Iris pigment epithelial cell (primary cell): ENCODE measurements around the gene INHBB.
"Not testable (repeated sequence)": the region's sequence is repeated elsewhere in the genome, so short reads cannot be mapped to it uniquely, and the experiment has no call there.

Source experiments
- DNase-seq: peaks from one replicate; pipeline ENCODE4 v3.0.0-alpha.2; 2011; ENCODE audit warnings: low read depth

The INHBB gene

DNA sequence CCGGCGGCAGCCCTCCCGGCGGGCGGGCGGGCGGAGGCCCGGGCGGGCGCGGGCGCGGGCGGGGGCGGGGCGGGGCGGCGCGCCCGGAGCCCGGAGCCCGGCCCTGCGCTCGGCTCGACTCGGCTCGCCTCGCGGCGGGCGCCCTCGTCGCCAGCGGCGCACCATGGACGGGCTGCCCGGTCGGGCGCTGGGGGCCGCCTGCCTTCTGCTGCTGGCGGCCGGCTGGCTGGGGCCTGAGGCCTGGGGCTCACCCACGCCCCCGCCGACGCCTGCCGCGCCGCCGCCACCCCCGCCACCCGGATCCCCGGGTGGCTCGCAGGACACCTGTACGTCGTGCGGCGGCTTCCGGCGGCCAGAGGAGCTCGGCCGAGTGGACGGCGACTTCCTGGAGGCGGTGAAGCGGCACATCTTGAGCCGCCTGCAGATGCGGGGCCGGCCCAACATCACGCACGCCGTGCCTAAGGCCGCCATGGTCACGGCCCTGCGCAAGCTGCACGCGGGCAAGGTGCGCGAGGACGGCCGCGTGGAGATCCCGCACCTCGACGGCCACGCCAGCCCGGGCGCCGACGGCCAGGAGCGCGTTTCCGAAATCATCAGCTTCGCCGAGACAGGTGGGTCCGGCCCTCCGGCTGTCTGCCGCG lies at the start of gene INHBB:
Gene INHBB (plus strand): TSS at position 111 of the 641 bp plus-strand sequence. CDS start 53 bp downstream, at position 164.
- no peak for DNase-seq

DNA sequence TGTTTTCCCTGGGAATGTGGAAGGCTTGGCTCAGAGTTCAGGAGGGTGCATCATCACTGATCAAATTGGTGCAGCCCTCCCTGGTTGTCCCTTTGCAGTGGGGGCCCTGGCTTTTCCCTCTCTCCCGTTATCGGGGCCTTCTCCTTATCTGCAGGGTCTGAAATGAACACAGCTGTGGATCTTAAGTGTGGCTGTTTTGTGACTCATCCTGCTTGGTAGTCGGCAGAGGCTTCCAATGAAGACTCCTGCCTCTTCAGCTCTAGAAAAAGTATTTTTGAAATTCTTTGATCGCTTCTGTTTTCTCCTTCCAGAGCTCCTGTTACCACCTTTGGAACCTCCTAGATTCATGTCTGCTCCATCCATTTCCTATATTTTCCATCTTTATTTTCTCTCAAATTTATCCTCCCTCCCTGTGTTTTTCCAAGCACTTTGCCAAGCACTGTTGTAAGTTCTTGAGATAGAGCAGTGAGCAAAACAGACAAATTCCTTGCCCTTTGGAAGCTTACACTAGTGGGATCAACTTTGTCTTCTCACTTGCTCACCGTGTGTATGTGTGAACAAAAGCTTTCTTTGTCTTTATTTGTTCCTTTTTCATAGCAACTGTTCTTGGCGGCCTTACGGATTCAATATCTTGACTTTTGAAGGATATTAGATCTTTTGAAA lies 47.6 kb upstream of the INHBB start:
- DNase-seq: peak; percentile 81

GRCh38 chr2:120299004-120299403 lies 46.9 kb upstream of the INHBB start:
- DNase-seq: no peak

DNA sequence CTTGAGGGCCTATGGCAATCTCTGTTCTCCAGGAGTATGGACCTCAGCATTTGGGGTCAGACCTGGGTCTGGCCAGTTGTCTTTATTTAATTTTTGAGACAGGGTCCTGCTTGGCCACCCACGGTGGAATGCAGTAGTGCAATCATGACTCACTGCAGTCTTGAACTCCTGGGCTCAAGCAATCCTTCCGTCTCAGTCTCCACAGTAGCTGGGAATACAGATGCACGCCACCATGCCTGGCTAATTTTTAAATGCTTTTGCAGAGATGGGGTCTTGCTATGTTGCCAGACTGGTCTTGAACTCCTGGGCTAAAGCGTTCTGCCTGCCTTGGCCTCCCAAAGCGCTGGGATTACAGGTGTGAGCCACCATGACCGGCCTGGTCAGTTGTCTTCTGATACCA lies 46.4 kb upstream of the INHBB start:
- DNase-seq: peak; percentile 59

DNA sequence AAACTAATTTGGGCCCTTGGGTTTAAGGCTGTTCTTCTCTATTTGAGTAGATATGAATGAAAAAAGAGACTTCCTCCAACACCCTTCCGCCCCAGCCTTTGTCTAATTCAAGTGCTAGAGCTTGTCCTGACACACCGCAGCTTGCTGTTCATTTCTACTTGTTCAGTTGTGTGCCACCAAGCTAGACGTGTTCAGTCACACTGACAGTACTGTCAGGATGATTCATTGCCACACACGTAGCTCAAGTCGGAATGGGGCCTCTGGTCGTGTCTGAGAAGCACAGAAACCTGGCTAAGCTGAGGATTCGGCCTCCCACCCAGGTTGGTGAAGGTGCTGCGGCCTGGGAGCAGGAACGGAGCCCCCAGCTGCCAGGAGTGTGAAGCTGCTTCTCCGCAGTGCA lies 45.6 kb upstream of the INHBB start:
- no peak for DNase-seq

DNA sequence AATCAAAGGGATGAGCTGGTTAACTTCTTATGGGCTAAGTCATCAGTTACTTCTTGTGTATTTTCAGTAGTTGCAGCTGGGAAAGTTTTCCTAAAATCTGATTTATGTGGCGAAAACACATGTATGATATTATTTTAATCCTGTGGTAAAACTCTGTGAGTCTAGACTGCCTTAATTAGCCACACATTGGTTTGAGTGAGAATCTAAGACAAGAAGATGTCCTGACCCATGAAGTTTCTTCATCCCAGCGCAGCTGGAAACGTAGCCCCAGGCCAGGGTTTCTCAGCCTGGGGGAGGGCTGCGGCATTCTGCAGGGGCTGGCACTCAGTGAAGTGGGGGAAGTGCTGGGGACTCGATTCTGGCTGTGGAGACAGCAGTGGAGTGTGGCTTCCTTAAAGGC lies 44.7 kb upstream of the INHBB start:
- DNase-seq: no peak

DNA sequence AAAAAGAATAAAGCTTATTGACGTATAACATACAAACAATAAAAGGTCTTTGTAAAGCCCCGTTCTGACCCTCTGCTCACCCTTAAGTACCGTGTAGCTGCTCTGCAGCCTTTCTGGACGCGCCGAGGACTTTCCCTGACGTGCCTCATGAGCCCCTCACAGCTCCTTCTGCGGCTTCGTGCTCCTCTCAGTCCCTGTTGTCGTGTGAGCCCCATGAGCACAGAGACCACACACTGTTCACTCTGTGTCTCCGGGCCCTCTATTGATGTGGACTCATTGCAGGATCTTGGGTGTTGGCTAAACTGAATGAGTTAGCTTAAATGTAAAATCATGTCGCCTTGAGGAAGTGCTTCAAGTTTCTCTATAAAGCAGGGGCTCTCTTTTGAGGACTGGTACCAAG lies 43.6 kb upstream of the INHBB start:
- no peak for DNase-seq

- no peak for DNase-seq
Measured at GRCh38 chr2:120303177-120303576, 42.8 kb upstream of the INHBB start.

GRCh38 chr2:120305296-120305695 lies 40.6 kb upstream of the INHBB start:
- DNase-seq: no peak

- DNase-seq: no peak
Measured at GRCh38 chr2:120305937-120306490, 39.9 kb upstream of the INHBB start.

DNA sequence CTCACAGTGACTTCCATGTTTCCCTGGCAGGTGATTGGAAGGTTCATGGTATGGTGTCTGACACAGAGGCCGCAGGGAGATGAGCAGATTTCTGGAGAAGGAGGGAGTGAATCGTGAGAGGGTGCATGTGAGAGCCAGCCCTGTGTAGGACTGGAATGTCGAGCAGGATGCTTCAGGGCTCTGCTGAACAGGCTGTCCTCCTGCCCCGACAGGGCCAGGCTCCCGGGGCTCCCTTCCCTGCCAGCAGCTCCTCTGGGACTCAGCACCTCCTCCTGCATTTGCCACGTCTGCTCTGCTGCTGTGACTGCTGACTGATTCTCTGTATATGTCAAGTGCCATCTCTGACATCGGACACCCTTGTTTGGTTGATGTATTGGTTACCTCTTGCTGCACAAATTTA lies 38.5 kb upstream of the INHBB start:
- no peak for DNase-seq

DNA sequence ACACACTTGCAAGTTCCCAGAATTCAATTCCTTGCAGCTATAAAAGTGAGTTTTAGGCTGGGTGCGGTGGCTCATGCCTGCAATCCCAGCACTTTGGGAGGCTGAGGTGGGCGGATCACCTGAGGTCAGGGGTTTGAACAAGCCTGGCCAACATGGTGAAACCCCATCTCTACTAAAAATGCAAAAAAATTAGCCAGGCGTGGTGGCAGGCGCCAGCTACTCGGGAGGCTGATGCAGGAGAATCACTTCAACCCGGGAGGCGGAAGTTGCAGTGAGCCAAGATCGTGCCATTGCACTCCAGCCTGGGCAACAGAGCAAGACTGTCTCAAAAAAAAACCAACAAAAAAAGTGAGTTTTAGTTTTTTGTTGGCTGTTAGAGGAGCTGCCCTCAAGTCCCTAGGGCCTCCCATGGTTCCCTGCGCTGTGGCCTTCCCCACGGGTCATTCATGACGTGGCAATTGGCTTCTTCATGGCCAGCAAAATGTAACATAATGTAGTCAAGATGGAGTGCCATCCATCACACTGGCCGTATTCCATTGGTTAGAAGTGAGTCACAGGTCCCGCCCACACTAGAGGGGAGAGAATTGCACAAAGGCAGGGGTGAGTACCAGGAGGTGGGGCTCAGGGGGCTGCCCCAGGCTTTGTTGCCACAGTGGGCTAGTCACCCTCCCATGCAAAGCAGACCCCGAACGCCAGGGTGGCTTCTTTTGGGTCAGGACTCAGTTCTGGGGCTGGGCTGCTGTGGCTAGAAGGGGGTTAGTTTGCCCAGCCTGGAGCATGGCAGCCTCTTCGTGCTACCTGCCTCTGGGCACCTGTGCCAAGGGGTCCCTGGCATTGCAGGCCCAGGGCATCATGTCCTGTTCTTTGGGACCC lies 37.7 kb upstream of the INHBB start:
- DNase-seq: no peak

- DNase-seq: no peak
Measured at GRCh38 chr2:120310136-120310535, 35.8 kb upstream of the INHBB start.

DNA sequence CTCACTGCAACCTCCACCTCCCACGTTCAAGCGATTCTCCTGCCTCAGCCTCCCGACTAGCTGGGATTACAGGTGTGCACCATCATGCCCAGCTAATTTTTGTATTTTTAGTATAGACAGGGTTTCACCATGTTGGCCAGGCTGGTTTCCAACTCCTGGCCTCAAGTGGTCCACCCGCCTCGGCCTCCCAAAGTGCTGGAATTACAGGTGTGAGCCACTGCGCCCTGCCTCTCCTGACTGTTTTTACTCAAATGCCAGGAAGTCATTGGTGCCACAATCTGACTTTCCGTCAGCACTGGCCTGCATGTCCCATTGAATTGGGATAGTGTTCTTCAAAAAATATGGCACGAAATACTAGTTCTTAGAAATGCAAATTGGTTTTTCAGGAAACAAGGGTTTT lies 35.1 kb upstream of the INHBB start:
- not testable (repeated sequence) for DNase-seq

GRCh38 chr2:120312076-120312475 lies 33.9 kb upstream of the INHBB start:
- no peak for DNase-seq

- DNase-seq: peak; percentile 84
Measured at GRCh38 chr2:120312860-120313694, 32.9 kb upstream of the INHBB start.

DNA sequence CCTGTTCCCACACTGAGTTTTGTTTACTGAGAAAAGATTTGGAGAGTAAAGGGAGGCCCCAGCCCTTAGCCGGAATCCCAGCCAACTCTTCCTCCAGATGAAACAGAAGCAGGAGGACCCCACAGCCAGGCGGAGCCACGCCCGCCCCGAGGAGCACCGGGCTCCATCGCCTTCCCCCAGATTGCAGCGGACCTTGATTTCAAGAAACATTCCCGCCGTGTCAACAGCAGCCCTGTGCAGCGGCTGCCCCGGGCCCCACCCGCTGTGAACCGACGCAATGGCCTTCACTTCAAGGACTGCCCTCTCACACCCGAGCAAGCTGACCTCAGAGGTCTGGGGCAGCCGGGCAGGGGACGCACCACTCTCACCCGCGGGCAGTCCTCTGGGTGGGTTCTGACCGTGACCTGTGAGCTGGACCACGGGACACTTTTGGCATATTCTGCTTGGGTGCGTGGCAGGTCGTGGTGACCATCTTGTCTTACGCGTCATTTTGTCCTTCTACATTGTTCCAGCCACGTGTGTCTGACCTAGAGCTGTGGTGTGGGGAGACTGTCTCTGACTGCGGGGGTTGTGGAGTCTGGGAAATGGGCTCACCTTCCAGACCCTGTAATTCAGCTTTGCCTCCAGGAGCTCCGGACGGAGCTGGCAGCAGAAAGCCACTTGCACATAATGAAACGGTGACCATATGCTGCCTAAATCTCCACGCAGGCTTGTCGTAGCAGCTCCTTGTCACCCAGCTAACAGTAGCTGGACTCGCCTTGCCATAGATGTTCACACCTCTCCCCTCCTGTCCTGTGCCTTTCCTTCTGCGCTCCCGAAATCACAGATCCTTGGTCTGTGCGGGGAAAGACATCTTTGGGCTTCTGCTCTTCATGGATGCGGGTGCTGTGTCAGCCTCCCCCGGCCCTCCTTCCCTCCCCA lies 32.0 kb upstream of the INHBB start:
- no peak for DNase-seq

DNA sequence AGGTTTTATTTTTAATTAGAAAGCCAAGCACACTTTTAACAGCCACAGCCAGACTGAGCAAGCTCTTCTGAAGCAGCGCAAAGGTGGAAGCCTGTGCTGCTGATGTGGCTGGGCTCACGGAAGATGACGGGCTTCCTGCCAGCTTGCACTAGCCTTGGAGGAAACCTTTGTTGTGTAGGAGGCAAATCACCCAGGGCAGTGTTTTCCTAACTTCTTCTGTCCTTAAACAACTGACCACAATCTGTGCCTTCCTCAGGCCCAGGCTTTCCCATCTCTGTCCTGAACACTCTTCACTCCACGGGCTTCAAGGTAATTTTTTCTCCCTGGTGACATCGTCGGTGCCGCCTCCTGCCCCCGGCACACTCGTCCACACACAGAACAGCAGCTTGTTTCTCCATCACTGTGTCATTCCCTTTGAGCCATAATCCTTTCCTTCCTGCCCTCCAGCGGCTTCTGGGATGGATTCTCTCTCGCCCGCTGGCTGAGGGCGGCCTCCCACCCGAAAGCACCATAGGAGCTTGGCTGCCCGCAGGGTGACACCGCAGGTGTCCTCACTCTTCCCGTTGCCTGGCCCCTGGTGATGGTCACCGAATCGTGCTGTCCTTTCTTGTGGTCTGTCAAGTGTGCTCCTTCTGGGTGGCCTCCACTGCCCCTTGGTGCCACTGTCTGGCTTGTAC lies 31.1 kb upstream of the INHBB start:
- DNase-seq: no peak

DNA sequence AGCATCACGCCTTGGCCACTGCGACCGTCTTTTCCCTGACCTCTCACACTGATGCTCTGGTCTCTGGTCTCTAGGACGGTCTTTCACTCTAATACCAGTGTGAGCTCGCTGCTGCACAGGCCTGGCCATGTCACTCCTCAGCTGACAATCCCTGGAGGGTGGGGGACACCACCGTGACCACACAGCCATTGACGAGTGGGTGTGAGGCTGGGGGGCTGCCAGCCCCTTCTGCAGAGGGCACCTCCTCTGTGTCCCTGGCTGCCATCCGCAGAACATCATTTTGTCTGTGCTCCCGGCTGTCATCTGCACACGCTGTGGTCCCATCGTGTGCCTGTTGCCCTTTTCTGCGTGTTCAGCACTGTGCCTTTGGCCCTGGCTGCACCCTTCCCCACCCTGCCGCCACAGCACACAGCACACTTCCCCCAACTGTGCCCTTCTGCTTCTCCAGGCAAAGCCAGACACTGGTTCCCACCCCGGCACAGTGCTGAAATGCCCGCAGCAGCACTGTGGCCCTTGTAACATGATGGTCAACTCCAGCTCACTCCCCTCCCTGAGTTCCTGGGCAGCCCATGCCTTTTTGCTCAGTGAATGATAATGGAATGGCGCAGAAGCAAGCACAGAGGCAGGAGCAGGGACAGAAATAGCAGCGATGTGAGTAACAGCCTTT lies 30.4 kb upstream of the INHBB start:
- DNase-seq: no peak

DNA sequence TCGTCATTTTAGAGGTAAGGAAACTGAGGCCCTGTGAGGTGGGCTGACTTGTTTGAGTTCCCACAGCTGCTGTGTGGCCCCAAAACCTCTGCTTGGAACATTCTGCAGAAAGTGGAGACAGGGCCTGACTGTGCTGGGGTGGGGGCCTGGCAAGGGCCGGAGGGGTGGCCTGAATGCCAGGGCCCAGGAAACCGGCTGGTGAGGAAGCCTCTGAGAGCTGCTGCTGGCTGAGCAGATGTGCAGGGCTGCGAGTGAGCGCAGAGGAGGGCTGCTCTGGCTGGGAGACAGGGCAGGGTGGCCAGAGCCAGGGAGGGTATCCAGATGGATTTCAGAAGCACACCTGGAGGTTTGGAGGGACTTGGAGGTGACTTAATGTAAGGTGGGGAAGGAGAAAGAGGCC lies 29.9 kb upstream of the INHBB start:
- DNase-seq: no peak
